ENCODE measurements around the gene SFSWAP. TPM values are rescaled to one million over a fixed set of nuclear protein-coding genes. Genes with fewer than 3 reads are reported as not detected.
"Not testable (repeated sequence)": the region's sequence is repeated elsewhere in the genome, so short reads cannot be mapped to it uniquely, and the experiment has no call there.

SFSWAP gene
- polyA plus RNA-seq, 2 of the 4 experiments (the other 2 are of a cell fraction) = 21.8 to 23.5 TPM

GRCh38 chr12:131710464-131711457, at the start of gene SFSWAP (continued):
- TF ChIP-seq PHF8 (IDR thresholded peaks at IDR 0.05; ENCODE audit: borderline replicate concordance, low read depth) (peak; percentile 95), HOXB13 (CRISPR knock-in tag; IDR thresholded peaks at IDR 0.05; ENCODE audit: low read depth) (peak; percentile 88), MAFK (IDR thresholded peaks at IDR 0.05; ENCODE audit: partially characterized antibody) (no peak), ESRRA (IDR thresholded peaks at IDR 0.05; ENCODE audit: borderline replicate concordance, low read length) (no peak), KDM1A (IDR thresholded peaks at IDR 0.05; ENCODE audit: low read depth) (no peak), NPAS2 (CRISPR knock-in tag; IDR thresholded peaks at IDR 0.05; ENCODE audit: borderline replicate concordance) (no peak), ZFP36 (IDR thresholded peaks at IDR 0.05; ENCODE audit: borderline replicate concordance, partially characterized antibody) (peak; percentile 10), MAZ (IDR thresholded peaks at IDR 0.05; ENCODE audit: borderline replicate concordance, low read depth, low read length) (peak; percentile 13; the same call in 1 of the 2 replicates), SMC3 (IDR thresholded peaks at IDR 0.05) (no peak; the same call in 2 of the 3 replicates), FOXS1 (CRISPR knock-in tag; IDR thresholded peaks at IDR 0.05) (peak; percentile 12; the same call in 1 of the 2 replicates), HDAC2 (IDR thresholded peaks at IDR 0.05) (peak; percentile 99), CHD4 (IDR thresholded peaks at IDR 0.05; ENCODE audit: borderline replicate concordance) (no peak), REST (IDR thresholded peaks at IDR 0.05) (no peak), SREBF2 (IDR thresholded peaks at IDR 0.05) (no peak), RNF2 (IDR thresholded peaks at IDR 0.05; ENCODE audit: borderline replicate concordance, low read depth) (0 out of 2 replicates have a peak, but pooled peaks have one; percentile 52), RARB (CRISPR knock-in tag; IDR thresholded peaks at IDR 0.05) (no peak), TP53 (CRISPR knock-in tag; IDR thresholded peaks at IDR 0.05) (peak; percentile 53; the same call in 1 of the 2 replicates), RCOR1 (IDR thresholded peaks at IDR 0.05; ENCODE audit: low read depth, low read length) (no peak), ZNF302 (CRISPR knock-in tag; IDR thresholded peaks at IDR 0.05) (no peak), HOXA7 (CRISPR knock-in tag; IDR thresholded peaks at IDR 0.05) (no peak)
- TF ChIP-seq, protein P1, sequence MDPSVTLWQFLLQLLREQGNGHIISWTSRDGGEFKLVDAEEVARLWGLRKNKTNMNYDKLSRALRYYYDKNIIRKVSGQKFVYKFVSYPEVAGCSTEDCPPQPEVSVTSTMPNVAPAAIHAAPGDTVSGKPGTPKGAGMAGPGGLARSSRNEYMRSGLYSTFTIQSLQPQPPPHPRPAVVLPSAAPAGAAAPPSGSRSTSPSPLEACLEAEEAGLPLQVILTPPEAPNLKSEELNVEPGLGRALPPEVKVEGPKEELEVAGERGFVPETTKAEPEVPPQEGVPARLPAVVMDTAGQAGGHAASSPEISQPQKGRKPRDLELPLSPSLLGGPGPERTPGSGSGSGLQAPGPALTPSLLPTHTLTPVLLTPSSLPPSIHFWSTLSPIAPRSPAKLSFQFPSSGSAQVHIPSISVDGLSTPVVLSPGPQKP (IDR thresholded peaks at IDR 0.05; ENCODE audit: low read depth, low read length) = 0 out of 2 replicates have a peak, but pooled peaks have one; percentile 3
- TF ChIP-seq, protein P2, sequence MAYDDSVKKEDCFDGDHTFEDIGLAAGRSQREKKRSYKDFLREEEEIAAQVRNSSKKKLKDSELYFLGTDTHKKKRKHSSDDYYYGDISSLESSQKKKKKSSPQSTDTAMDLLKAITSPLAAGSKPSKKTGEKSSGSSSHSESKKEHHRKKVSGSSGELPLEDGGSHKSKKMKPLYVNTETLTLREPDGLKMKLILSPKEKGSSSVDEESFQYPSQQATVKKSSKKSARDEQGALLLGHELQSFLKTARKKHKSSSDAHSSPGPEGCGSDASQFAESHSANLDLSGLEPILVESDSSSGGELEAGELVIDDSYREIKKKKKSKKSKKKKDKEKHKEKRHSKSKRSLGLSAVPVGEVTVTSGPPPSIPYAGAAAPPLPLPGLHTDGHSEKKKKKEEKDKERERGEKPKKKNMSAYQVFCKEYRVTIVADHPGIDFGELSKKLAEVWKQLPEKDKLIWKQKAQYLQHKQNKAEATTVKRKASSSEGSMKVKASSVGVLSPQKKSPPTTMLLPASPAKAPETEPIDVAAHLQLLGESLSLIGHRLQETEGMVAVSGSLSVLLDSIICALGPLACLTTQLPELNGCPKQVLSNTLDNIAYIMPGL (CRISPR knock-in tag; IDR thresholded peaks at IDR 0.05; ENCODE audit: borderline replicate concordance) = peak; percentile 84; the same call in 1 of the 2 replicates
- TF ChIP-seq, protein P3, sequence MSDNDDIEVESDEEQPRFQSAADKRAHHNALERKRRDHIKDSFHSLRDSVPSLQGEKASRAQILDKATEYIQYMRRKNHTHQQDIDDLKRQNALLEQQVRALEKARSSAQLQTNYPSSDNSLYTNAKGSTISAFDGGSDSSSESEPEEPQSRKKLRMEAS (IDR thresholded peaks at IDR 0.05) = peak; percentile 97

- H3K9me3 ChIP-seq; H3K4me2 ChIP-seq; H3K4me1 ChIP-seq; CTCF ChIA-PET; DNase-seq (ENCODE audit: low read depth in 1 of 2, low spot score in 1 of 2); H3K27ac ChIP-seq; ATAC-seq; FAIRE-seq; POLR2A ChIA-PET; H3K4me3 ChIP-seq: not testable (repeated sequence)
- WGBS (ENCODE audit: missing lambda C conversion rate) = 69% methylated on average over 26 of the region's 78 CpGs
These were observed 49.5 kb upstream of the SFSWAP start for GRCh38 chr12:131661170-131661985.

DNA sequence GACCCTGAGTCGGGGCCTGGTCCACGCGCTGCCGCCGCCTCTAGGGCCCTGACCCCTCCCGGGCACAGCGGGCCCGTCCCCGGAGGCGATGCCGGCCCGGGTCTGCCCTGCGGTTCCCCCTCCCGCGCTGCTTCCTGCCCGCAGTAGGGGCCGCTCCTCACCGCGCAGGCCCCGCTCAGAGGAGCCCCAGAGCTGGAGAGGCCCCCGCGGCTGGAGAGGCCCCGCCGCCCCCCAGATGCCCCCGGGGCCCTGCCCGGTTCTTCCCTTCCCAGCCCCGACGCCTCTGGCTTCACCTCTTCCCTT, 49.0 kb upstream of the SFSWAP start:
- H3K4me3 ChIP-seq; H3K4me2 ChIP-seq; H3K27ac ChIP-seq; ATAC-seq; H3K4me1 ChIP-seq; H3K9me3 ChIP-seq; CTCF ChIA-PET; FAIRE-seq; POLR2A ChIA-PET; DNase-seq (ENCODE audit: low read depth in 1 of 2, low spot score in 1 of 2): not testable (repeated sequence)
- WGBS (ENCODE audit: missing lambda C conversion rate) = no CpG with 5 or more reads among the region's 28 CpGs

DNA sequence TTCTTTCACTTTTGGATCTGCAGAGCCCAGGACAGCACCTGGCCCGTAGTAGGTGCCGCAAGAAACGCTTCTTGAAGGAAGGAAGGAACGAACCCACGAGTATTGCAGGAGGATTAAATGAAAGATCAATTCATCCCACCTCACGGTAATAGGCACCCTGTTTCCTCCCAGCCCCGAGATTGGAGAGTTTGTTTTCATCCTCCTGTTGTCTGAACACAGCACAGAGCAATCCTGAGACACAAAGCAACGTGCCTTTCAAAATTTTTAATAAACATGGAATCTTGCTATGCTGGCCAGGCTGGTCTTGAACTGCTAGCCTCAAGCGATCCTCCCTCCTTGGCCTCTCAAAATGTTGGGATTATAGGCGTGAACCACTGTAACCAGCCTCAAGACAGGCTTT, 48.5 kb upstream of the SFSWAP start:
- peak; percentile 43 for FAIRE-seq
- DNase-seq (ENCODE audit: low read depth in 1 of 2, low spot score in 1 of 2); POLR2A ChIA-PET; H3K4me3 ChIP-seq; ATAC-seq; H3K9me3 ChIP-seq; H3K27ac ChIP-seq; CTCF ChIA-PET; H3K4me2 ChIP-seq; H3K4me1 ChIP-seq: not testable (repeated sequence)
- WGBS (ENCODE audit: missing lambda C conversion rate) = 59% methylated on average over 10 of the region's 10 CpGs

Measured in A549 (cell line).